WTC11 (cell line): ENCODE measurements around the gene TBX15. TPM values are rescaled to one million over a fixed set of nuclear protein-coding genes. Genes with fewer than 3 reads are reported as not detected.
A peak's percentile ranks its signal among the peaks of the same experiment; 100 is the strongest.

ENCODE experiments used
- ATAC-seq: fragments of 200-7000 bp; cut with Tn5 transposase; 2 replicates; pipeline ENCODE4 v1.10.0; 2021; ENCODE audit warnings: mild to moderate bottlenecking, moderate library complexity
- CTCF ChIA-PET: fragments of 300-600 bp; sonication (Branson Sonifier 250); formaldehyde crosslinking; loops from one replicate; lab custom pipeline; 2021; ENCODE audit warnings: antibody characterized with exemption; lab: Charles Lee
- POLR2A ChIA-PET: fragments of 350-600 bp; sonication (Branson Sonifier 250); formaldehyde crosslinking; loops from one replicate; lab custom pipeline; 2021; ENCODE audit warnings: antibody characterized with exemption; lab: Charles Lee
- DNase-seq: peaks from one replicate; pipeline ENCODE4 v3.0.0; 2021; ENCODE audit warnings: low spot score
- H3K27ac Mint-ChIP-seq: 2 replicates; pipeline ENCODE4 v1.8.0; 2021; ENCODE audit warnings: mixed read lengths
- H3K27me3 Mint-ChIP-seq: 2 replicates; pipeline ENCODE4 v1.8.0; 2021; ENCODE audit warnings: low read depth, mild to moderate bottlenecking, moderate library complexity, mixed read lengths
- H3K36me3 Mint-ChIP-seq: 2 replicates; pipeline ENCODE4 v1.8.0; 2021; ENCODE audit warnings: mixed read lengths
- H3K4me1 Mint-ChIP-seq: 2 replicates; pipeline ENCODE4 v1.8.0; 2022; ENCODE audit warnings: mixed read lengths
- H3K4me3 Mint-ChIP-seq: 2 replicates; pipeline ENCODE4 v1.8.0; 2021; ENCODE audit warnings: mild to moderate bottlenecking, moderate library complexity, mixed read lengths
- H3K9me3 Mint-ChIP-seq: 2 replicates; pipeline ENCODE4 v1.8.0; 2021; ENCODE audit warnings: mixed read lengths
- CBFB ChIP-seq: sonication (generic); formaldehyde crosslinking; IDR thresholded peaks from 2 replicates; pipeline ENCODE4 v1.8.1; 2022; ENCODE audit warnings: mild to moderate bottlenecking, low read depth, missing genetic modification reagents
- CREM ChIP-seq: sonication (generic); formaldehyde crosslinking; IDR thresholded peaks from 2 replicates; pipeline ENCODE4 v1.8.1; 2022; ENCODE audit warnings: mild to moderate bottlenecking, missing genetic modification reagents, moderate library complexity
- FOXK1 ChIP-seq: sonication (generic); formaldehyde crosslinking; IDR thresholded peaks from 2 replicates; pipeline ENCODE4 v1.8.0; 2022; ENCODE audit warnings: mild to moderate bottlenecking, moderate library complexity, missing genetic modification reagents
- IRF2 ChIP-seq: sonication (generic); formaldehyde crosslinking; IDR thresholded peaks from 2 replicates; pipeline ENCODE4 v1.8.0; 2022; ENCODE audit warnings: low read depth, missing genetic modification reagents, borderline replicate concordance
- NR2C2 ChIP-seq: sonication (generic); formaldehyde crosslinking; IDR thresholded peaks from 2 replicates; pipeline ENCODE4 v1.8.0; 2022; ENCODE audit warnings: mild to moderate bottlenecking, missing genetic modification reagents
- PRRX2 ChIP-seq: fragments of 250-450 bp; sonication (Bioruptor Pico); IDR thresholded peaks from 2 replicates; pipeline ENCODE4 v1.8.0; 2021; ENCODE audit warnings: mild to moderate bottlenecking
- SP1 ChIP-seq: sonication (generic); formaldehyde crosslinking; conservative IDR thresholded peaks from 2 replicates; pipeline ENCODE4 v1.8.1; 2022; ENCODE audit warnings: missing genetic modification reagents
- TEAD4 ChIP-seq: sonication (generic); formaldehyde crosslinking; IDR thresholded peaks from 2 replicates; pipeline ENCODE4 v1.8.0; 2022; ENCODE audit warnings: mild to moderate bottlenecking, missing genetic modification reagents
- ZNF138 ChIP-seq: sonication (generic); formaldehyde crosslinking; conservative IDR thresholded peaks from 2 replicates; pipeline ENCODE4 v1.8.1; 2022; ENCODE audit warnings: mild to moderate bottlenecking, moderate library complexity, missing genetic modification reagents
- ZNF219 ChIP-seq: sonication (generic); formaldehyde crosslinking; IDR thresholded peaks from 2 replicates; pipeline ENCODE4 v1.8.0; 2023; ENCODE audit warnings: missing genetic modification reagents, mild to moderate bottlenecking, borderline replicate concordance
- ZNF232 ChIP-seq: sonication (generic); formaldehyde crosslinking; IDR thresholded peaks from 2 replicates; pipeline ENCODE4 v1.8.0; 2022; ENCODE audit warnings: mild to moderate bottlenecking, missing genetic modification reagents
- ZNF671 ChIP-seq: fragments of 250-450 bp; sonication (Bioruptor Pico); IDR thresholded peaks from 2 replicates; pipeline ENCODE4 v1.8.0; 2021; ENCODE audit warnings: mild to moderate bottlenecking
- total RNA-seq: library from RNA; stranded (reverse); gene quantifications from 3 replicates; pipeline ENCODE4 v1.2.3, GENCODE V29; 2021
- TF ChIP-seq, protein P1 (sequence below): sonication (generic); formaldehyde crosslinking; IDR thresholded peaks from 2 replicates; pipeline ENCODE4 v1.8.1; 2023; ENCODE audit warnings: mild to moderate bottlenecking, moderate library complexity, missing genetic modification reagents
- TF ChIP-seq, protein P2 (sequence below): sonication (generic); formaldehyde crosslinking; IDR thresholded peaks from 2 replicates; pipeline ENCODE4 v1.8.0; 2022; ENCODE audit warnings: mild to moderate bottlenecking, missing genetic modification reagents
- TF ChIP-seq, protein P3 (sequence below): sonication (generic); formaldehyde crosslinking; IDR thresholded peaks from 2 replicates; pipeline ENCODE4 v1.8.1; 2022; ENCODE audit warnings: low read depth, missing genetic modification reagents, borderline replicate concordance
- TF ChIP-seq, protein P4 (sequence below): sonication (generic); formaldehyde crosslinking; conservative IDR thresholded peaks from 2 replicates; pipeline ENCODE4 v1.8.1; 2022; ENCODE audit warnings: mild to moderate bottlenecking, missing genetic modification reagents
- TF ChIP-seq, protein P5 (sequence below): fragments of 200-600 bp; IDR thresholded peaks from 2 replicates; pipeline ENCODE4 v1.8.0; 2022; ENCODE audit warnings: antibody characterized with exemption
- TF ChIP-seq, protein P6 (sequence below): fragments of 250-450 bp; sonication (Bioruptor Pico); IDR thresholded peaks from 2 replicates; pipeline ENCODE4 v1.9.0; 2021; ENCODE audit warnings: moderate library complexity, mild to moderate bottlenecking, inconsistent platforms, borderline replicate concordance
- TF ChIP-seq, protein P7 (sequence below): sonication (generic); formaldehyde crosslinking; IDR thresholded peaks from 2 replicates; pipeline ENCODE4 v1.8.1; 2023; ENCODE audit warnings: mild to moderate bottlenecking, missing genetic modification reagents, borderline replicate concordance

TBX15 gene
- total RNA-seq, 1 experiment from 2014 or later, result 0.11 TPM

DNA sequence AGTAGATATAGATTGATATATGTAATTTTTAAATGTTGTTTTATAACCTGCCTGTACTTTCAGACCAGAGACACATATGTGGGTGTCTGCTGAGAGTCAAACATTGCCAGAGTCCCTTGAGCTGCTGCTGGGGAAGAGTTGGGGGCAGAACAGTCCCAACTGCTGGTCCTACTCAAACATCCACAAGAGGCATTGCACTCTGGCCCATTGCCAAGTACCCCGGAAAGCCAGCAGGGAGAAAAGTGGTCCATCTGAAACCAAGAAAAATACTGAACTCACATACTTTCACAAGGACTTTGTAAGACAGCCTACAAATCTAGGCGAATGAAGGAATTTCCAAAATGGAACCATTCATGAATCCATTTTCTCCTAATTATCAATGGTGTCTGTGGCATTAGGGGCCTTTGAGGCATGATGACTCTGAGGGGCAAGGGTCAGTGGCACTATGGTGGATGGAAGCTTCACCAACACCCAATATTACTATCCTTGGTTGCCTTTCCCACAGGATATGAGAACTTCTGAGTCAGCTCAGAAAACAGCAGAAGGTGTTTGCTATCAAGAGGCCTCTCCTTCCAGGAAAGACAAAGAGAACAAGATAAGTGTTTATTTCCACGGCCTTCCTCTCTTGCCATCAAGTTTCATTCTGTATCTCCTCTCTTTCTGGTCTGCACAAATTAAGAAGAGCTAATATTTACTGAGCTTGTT lies 7.3 kb upstream of the TBX15 start:
- Mint-ChIP-seq H3K27ac (no peak overlapping the region), H3K4me3 (no peak overlapping the region), H3K36me3 (no peaks in the 10 kb centered on the region), H3K9me3 (no peaks in the 10 kb centered on the region), H3K27me3 (peaks cover 100% of the 10 kb centered on the region), H3K4me1 (peaks cover 57% of the 10 kb centered on the region)
- TF ChIP-seq IRF2 (no peak), FOXK1 (CRISPR knock-in tag) (no peak), ZNF219 (CRISPR knock-in tag) (no peak), ZNF138 (no peak), TEAD4 (CRISPR knock-in tag) (no peak), CBFB (no peak), CREM (CRISPR knock-in tag) (no peak)
- TF ChIP-seq, protein P1, sequence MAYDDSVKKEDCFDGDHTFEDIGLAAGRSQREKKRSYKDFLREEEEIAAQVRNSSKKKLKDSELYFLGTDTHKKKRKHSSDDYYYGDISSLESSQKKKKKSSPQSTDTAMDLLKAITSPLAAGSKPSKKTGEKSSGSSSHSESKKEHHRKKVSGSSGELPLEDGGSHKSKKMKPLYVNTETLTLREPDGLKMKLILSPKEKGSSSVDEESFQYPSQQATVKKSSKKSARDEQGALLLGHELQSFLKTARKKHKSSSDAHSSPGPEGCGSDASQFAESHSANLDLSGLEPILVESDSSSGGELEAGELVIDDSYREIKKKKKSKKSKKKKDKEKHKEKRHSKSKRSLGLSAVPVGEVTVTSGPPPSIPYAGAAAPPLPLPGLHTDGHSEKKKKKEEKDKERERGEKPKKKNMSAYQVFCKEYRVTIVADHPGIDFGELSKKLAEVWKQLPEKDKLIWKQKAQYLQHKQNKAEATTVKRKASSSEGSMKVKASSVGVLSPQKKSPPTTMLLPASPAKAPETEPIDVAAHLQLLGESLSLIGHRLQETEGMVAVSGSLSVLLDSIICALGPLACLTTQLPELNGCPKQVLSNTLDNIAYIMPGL (CRISPR knock-in tag), result no peak
- TF ChIP-seq, protein P2, sequence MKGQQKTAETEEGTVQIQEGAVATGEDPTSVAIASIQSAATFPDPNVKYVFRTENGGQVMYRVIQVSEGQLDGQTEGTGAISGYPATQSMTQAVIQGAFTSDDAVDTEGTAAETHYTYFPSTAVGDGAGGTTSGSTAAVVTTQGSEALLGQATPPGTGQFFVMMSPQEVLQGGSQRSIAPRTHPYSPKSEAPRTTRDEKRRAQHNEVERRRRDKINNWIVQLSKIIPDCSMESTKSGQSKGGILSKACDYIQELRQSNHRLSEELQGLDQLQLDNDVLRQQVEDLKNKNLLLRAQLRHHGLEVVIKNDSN (CRISPR knock-in tag), result no peak
- TF ChIP-seq, protein P3, sequence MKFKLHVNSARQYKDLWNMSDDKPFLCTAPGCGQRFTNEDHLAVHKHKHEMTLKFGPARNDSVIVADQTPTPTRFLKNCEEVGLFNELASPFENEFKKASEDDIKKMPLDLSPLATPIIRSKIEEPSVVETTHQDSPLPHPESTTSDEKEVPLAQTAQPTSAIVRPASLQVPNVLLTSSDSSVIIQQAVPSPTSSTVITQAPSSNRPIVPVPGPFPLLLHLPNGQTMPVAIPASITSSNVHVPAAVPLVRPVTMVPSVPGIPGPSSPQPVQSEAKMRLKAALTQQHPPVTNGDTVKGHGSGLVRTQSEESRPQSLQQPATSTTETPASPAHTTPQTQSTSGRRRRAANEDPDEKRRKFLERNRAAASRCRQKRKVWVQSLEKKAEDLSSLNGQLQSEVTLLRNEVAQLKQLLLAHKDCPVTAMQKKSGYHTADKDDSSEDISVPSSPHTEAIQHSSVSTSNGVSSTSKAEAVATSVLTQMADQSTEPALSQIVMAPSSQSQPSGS, result no peak
- TF ChIP-seq, protein P4, sequence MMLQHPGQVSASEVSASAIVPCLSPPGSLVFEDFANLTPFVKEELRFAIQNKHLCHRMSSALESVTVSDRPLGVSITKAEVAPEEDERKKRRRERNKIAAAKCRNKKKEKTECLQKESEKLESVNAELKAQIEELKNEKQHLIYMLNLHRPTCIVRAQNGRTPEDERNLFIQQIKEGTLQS (CRISPR knock-in tag), result no peak
- TF ChIP-seq, protein P5, sequence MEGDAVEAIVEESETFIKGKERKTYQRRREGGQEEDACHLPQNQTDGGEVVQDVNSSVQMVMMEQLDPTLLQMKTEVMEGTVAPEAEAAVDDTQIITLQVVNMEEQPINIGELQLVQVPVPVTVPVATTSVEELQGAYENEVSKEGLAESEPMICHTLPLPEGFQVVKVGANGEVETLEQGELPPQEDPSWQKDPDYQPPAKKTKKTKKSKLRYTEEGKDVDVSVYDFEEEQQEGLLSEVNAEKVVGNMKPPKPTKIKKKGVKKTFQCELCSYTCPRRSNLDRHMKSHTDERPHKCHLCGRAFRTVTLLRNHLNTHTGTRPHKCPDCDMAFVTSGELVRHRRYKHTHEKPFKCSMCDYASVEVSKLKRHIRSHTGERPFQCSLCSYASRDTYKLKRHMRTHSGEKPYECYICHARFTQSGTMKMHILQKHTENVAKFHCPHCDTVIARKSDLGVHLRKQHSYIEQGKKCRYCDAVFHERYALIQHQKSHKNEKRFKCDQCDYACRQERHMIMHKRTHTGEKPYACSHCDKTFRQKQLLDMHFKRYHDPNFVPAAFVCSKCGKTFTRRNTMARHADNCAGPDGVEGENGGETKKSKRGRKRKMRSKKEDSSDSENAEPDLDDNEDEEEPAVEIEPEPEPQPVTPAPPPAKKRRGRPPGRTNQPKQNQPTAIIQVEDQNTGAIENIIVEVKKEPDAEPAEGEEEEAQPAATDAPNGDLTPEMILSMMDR, result no peak
- TF ChIP-seq, protein P6, sequence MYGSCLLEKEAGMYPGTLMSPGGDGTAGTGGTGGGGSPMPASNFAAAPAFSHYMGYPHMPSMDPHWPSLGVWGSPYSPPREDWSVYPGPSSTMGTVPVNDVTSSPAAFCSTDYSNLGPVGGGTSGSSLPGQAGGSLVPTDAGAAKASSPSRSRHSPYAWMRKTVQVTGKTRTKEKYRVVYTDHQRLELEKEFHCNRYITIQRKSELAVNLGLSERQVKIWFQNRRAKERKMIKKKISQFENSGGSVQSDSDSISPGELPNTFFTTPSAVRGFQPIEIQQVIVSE (CRISPR knock-in tag), result no peak
- CTCF ChIA-PET, result interaction anchor here (1.1 to 6.5 kb wide), 2 partner anchors 11 to 13 kb away, joined by 3 to 50 read pairs; no protein-coding TSS in a partner anchor
- POLR2A ChIA-PET, result interaction anchor here (1.1 kb wide), 1 partner anchor 11 kb away, joined by 3 read pairs; no protein-coding TSS in a partner anchor
- DNase-seq, result no peak
- no peak for ATAC-seq

DNA sequence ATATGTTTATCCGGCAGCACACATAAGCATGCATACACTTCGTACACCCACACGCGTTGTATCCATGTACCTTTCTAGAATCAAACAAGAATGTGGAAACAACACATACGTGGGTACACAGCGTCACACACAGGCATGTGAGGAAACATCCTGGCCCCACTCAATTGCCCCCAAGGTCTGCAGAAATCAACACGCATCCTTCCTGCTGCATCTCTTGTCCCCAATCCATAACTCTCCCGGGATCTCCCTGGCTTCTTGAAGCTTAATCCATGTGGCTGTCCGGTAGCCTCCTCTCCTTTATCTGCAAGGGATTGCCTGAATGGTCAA lies 5.5 kb upstream of the TBX15 start:
- Mint-ChIP-seq H3K27me3 (peaks cover 100% of the 10 kb centered on the region), H3K36me3 (no peaks in the 10 kb centered on the region), H3K27ac (no peak overlapping the region), H3K4me1 (peaks cover 58% of the 10 kb centered on the region), H3K9me3 (no peaks in the 10 kb centered on the region), H3K4me3 (peak overlapping the region; percentile 53)
- CTCF ChIA-PET, result interaction anchor here (0.9 to 6.5 kb wide), 7 partner anchors 9 to 770 kb away, joined by 3 to 50 read pairs (median 5); no protein-coding TSS in a partner anchor
- ATAC-seq (no peak), DNase-seq (no peak)
- TF ChIP-seq, protein P3, result no peak
- no peak for TF ChIP-seq ZNF671 (CRISPR knock-in tag)
- TF ChIP-seq, protein P5, result no peak
- TF ChIP-seq, protein P7, sequence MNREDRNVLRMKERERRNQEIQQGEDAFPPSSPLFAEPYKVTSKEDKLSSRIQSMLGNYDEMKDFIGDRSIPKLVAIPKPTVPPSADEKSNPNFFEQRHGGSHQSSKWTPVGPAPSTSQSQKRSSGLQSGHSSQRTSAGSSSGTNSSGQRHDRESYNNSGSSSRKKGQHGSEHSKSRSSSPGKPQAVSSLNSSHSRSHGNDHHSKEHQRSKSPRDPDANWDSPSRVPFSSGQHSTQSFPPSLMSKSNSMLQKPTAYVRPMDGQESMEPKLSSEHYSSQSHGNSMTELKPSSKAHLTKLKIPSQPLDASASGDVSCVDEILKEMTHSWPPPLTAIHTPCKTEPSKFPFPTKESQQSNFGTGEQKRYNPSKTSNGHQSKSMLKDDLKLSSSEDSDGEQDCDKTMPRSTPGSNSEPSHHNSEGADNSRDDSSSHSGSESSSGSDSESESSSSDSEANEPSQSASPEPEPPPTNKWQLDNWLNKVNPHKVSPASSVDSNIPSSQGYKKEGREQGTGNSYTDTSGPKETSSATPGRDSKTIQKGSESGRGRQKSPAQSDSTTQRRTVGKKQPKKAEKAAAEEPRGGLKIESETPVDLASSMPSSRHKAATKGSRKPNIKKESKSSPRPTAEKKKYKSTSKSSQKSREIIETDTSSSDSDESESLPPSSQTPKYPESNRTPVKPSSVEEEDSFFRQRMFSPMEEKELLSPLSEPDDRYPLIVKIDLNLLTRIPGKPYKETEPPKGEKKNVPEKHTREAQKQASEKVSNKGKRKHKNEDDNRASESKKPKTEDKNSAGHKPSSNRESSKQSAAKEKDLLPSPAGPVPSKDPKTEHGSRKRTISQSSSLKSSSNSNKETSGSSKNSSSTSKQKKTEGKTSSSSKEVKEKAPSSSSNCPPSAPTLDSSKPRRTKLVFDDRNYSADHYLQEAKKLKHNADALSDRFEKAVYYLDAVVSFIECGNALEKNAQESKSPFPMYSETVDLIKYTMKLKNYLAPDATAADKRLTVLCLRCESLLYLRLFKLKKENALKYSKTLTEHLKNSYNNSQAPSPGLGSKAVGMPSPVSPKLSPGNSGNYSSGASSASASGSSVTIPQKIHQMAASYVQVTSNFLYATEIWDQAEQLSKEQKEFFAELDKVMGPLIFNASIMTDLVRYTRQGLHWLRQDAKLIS (CRISPR knock-in tag), result no peak
- no peak for TF ChIP-seq PRRX2
- TF ChIP-seq ZNF232, result no peak
- no peak for TF ChIP-seq ZNF219 (CRISPR knock-in tag)
- no peak for TF ChIP-seq SP1 (CRISPR knock-in tag)
- no peak for TF ChIP-seq NR2C2 (CRISPR knock-in tag)
- POLR2A ChIA-PET, result interaction anchor here (0.7 to 0.8 kb wide), 2 partner anchors 9 to 147 kb away, joined by 3 read pairs; partner anchors contain the start of gene WARS2
